Mucosa of stomach (tissue), 1 donor: ENCODE results near the gene CCDC93.
A peak's percentile ranks its signal among the peaks of the same experiment; 100 is the strongest.

Experiments used
- H3K27me3 ChIP-seq: one replicate; pipeline ENCODE4 v1.7.0; 2013; ENCODE audit warnings: mild to moderate bottlenecking, low read length; ENCODE audit not compliant: control insufficient read depth, insufficient read depth
- H3K36me3 ChIP-seq: one replicate; pipeline ENCODE4 v1.7.0; 2013; ENCODE audit warnings: low read length; ENCODE audit not compliant: control insufficient read depth, insufficient read depth
- H3K4me1 ChIP-seq: one replicate; pipeline ENCODE4 v1.7.0; 2013; ENCODE audit warnings: mild to moderate bottlenecking, low read length; ENCODE audit not compliant: control insufficient read depth, insufficient read depth
- H3K4me3 ChIP-seq: one replicate; pipeline ENCODE4 v1.7.0; 2013; ENCODE audit warnings: low read length
- H3K9ac ChIP-seq: one replicate; pipeline ENCODE4 v1.7.0; 2013; ENCODE audit warnings: mild to moderate bottlenecking, low read length, moderate library complexity
- H3K9me3 ChIP-seq: one replicate; pipeline ENCODE4 v1.7.0; 2013; ENCODE audit warnings: mild to moderate bottlenecking, low read length, moderate library complexity; ENCODE audit not compliant: control insufficient read depth
- donor health status: Pancreatic carcinoma.

The CCDC93 gene

GRCh38 chr2:118013724-118014491 lies at the start of gene CCDC93:
Gene CCDC93, minus strand, starts transcription at chr2:118014070. Its CDS starts 75 bp downstream, at chr2:118013995.
- Histone ChIP-seq H3K4me1 (peaks cover 7% of the 10 kb centered on the region), H3K36me3 (no peaks in the 10 kb centered on the region), H3K9me3 (no peaks in the 10 kb centered on the region), H3K9ac (peak within 1 kb of the TSS; percentile 88), H3K27me3 (no peaks in the 10 kb centered on the region), H3K4me3 (peak within 1 kb of the TSS; percentile 51)

GRCh38 chr2:118062669-118063068 lies 48.8 kb upstream of the CCDC93 start:
- H3K9me3 ChIP-seq = no peaks in the 10 kb centered on the region
- no peaks in the 10 kb centered on the region for H3K36me3 ChIP-seq
- no peak overlapping the region for H3K4me3 ChIP-seq
- no peaks in the 10 kb centered on the region for H3K4me1 ChIP-seq
- no peak overlapping the region for H3K9ac ChIP-seq
- peaks cover 13% of the 10 kb centered on the region for H3K27me3 ChIP-seq

GRCh38 chr2:118062048-118062447 lies 48.2 kb upstream of the CCDC93 start:
- Histone ChIP-seq H3K9ac (no peak overlapping the region), H3K9me3 (no peaks in the 10 kb centered on the region), H3K4me1 (no peaks in the 10 kb centered on the region), H3K27me3 (peaks cover 13% of the 10 kb centered on the region), H3K4me3 (no peak overlapping the region), H3K36me3 (no peaks in the 10 kb centered on the region)

- Histone ChIP-seq H3K9ac (no peak overlapping the region), H3K27me3 (peaks cover 13% of the 10 kb centered on the region), H3K4me3 (no peak overlapping the region), H3K4me1 (no peaks in the 10 kb centered on the region), H3K9me3 (no peaks in the 10 kb centered on the region), H3K36me3 (no peaks in the 10 kb centered on the region)
Measured at GRCh38 chr2:118061135-118061955, 47.5 kb upstream of the CCDC93 start.

GRCh38 chr2:118059919-118060478 lies 46.1 kb upstream of the CCDC93 start:
- no peaks in the 10 kb centered on the region for H3K4me1 ChIP-seq
- no peaks in the 10 kb centered on the region for H3K36me3 ChIP-seq
- no peak overlapping the region for H3K9ac ChIP-seq
- no peaks in the 10 kb centered on the region for H3K9me3 ChIP-seq
- H3K4me3 ChIP-seq = no peak overlapping the region
- peaks cover 13% of the 10 kb centered on the region for H3K27me3 ChIP-seq

- Histone ChIP-seq H3K9ac (no peak overlapping the region), H3K27me3 (peaks cover 11% of the 10 kb centered on the region), H3K4me3 (no peak overlapping the region), H3K4me1 (no peaks in the 10 kb centered on the region), H3K36me3 (no peaks in the 10 kb centered on the region), H3K9me3 (no peaks in the 10 kb centered on the region)
Measured at GRCh38 chr2:118058951-118059350, 45.1 kb upstream of the CCDC93 start.

- no peaks in the 10 kb centered on the region for H3K9me3 ChIP-seq
- peaks cover 1% of the 10 kb centered on the region for H3K27me3 ChIP-seq
- no peaks in the 10 kb centered on the region for H3K36me3 ChIP-seq
- H3K4me3 ChIP-seq = no peak overlapping the region
- H3K9ac ChIP-seq = no peak overlapping the region
- H3K4me1 ChIP-seq = no peaks in the 10 kb centered on the region
Measured at GRCh38 chr2:118056801-118057200, 42.9 kb upstream of the CCDC93 start.

GRCh38 chr2:118056165-118056534 lies 42.3 kb upstream of the CCDC93 start:
- Histone ChIP-seq H3K4me3 (no peak overlapping the region), H3K4me1 (no peaks in the 10 kb centered on the region), H3K9me3 (no peaks in the 10 kb centered on the region), H3K9ac (no peak overlapping the region), H3K27me3 (peaks cover 6% of the 10 kb centered on the region), H3K36me3 (no peaks in the 10 kb centered on the region)

GRCh38 chr2:118055512-118056164 lies 41.8 kb upstream of the CCDC93 start:
- Histone ChIP-seq H3K4me1 (no peaks in the 10 kb centered on the region), H3K9me3 (no peaks in the 10 kb centered on the region), H3K9ac (no peak overlapping the region), H3K27me3 (peaks cover 8% of the 10 kb centered on the region), H3K4me3 (no peak overlapping the region), H3K36me3 (no peaks in the 10 kb centered on the region)

GRCh38 chr2:118054213-118055008 lies 40.5 kb upstream of the CCDC93 start:
- Histone ChIP-seq H3K36me3 (no peaks in the 10 kb centered on the region), H3K4me1 (no peaks in the 10 kb centered on the region), H3K27me3 (peaks cover 16% of the 10 kb centered on the region), H3K9ac (no peak overlapping the region), H3K9me3 (no peaks in the 10 kb centered on the region), H3K4me3 (no peak overlapping the region)

- Histone ChIP-seq H3K9me3 (no peaks in the 10 kb centered on the region), H3K4me1 (no peaks in the 10 kb centered on the region), H3K9ac (no peak overlapping the region), H3K27me3 (peaks cover 17% of the 10 kb centered on the region), H3K4me3 (no peak overlapping the region), H3K36me3 (no peaks in the 10 kb centered on the region)
Measured at GRCh38 chr2:118053681-118054080, 39.8 kb upstream of the CCDC93 start.
